Measurements from ENCODE around the gene NSFL1C. TPM values are rescaled to one million over a fixed set of nuclear protein-coding genes. Genes with fewer than 3 reads are reported as not detected.
"Not testable (repeated sequence)": the region's sequence is repeated elsewhere in the genome, so short reads cannot be mapped to it uniquely, and the experiment has no call there.

The NSFL1C gene
- total RNA-seq, 1 donor from 2014 or later = 28.8 TPM

DNA sequence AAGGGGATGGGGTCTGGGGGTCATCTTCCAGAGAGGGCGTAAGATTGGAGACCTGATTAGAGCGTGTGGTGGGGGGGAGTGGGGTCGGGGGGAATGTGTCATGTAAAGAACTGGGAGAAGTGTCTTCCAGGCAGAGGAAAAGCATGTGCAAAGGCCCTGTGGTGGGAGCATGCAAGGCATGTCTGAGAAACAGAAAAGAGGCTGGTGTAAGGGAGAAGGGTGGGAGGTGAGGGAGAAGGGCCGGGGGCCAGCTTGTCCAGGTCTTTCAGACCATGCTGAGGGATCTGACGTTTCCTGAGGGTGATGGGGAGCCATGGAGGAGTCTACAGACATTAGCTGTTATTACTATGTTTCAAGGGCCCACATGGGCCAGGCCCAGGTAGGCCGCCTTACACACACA lies 43.4 kb downstream of the NSFL1C start:
- no peak for DNase-seq

DNA sequence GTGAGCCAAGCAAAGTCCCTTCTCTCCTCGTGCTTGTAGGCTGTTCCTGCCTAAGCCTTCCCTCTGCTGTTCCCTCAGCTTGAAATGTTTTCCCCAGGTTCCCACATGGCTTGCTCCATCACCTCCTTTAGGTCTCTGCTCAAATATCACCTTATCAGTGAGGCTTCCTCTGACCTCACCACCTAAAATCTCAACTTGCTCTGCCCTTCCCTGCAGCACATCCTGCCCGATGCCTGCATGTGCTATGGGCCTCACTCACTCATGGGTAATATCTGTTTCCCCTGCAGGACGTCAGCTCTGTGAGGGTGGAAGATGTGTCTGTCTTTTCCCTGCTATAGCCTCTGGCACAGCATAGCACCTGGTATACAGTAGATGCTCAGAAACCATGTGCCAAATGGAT lies 43.9 kb downstream of the NSFL1C start:
- DNase-seq = no peak

DNA sequence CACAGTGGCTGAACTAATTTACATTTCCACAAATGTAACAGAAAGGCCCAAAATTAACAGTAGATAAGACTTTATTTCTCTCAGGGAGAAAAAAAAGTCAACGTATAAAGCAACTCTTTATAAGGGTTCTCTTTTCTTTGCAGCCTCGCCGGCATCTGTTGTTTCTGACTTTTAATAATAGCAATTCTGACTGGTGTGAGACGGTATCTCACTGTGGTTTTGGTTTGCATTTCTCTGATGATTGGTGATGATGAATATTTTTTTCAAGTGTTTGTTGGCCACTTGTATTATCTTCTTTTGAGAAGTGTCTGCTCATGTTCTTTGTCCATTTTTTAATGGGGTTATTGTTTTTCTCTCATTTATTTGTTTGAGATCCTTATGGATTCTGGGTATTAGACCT lies 46.6 kb downstream of the NSFL1C start:
- no peak for DNase-seq

DNA sequence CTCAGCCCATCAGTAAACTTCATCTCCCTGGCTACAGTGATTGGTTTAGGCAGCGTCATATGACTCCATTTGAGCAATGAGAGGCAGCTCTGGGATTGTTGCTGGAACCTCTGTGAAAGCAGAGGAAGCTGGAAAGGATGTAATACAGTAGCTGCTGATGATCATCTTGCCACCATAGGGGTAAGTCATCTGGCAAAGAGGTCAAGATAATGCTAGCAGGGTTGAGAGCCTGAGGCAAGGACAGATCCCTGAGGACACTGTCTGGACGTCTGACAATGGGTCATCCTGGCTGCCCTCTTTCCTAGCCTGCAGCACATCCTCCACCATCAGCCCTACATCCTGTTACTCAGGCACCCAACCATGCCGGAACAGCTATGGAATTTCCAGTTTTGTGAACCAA lies 48.3 kb downstream of the NSFL1C start:
- peak; percentile 75 for DNase-seq

DNA sequence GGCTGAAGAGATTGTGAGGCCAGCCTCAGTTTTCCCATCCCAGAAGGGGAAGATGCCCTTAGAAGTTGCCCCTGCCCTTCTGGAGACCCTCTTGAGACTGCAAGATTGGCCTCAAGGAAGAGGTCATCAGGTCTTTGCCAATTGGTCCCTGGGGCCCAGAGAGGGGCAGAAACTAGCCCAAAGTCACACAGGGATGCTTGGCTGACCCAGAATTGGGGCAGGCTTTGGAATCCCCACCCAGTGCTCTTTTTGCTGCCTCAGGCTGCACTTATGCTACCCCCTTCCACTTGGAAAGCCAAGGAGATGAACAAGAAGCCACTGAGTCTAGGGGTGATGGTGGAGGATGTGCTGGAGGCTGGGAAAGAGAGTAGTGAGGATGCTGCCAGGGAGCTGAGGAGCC lies 48.9 kb downstream of the NSFL1C start:
- DNase-seq = no peak

DNA sequence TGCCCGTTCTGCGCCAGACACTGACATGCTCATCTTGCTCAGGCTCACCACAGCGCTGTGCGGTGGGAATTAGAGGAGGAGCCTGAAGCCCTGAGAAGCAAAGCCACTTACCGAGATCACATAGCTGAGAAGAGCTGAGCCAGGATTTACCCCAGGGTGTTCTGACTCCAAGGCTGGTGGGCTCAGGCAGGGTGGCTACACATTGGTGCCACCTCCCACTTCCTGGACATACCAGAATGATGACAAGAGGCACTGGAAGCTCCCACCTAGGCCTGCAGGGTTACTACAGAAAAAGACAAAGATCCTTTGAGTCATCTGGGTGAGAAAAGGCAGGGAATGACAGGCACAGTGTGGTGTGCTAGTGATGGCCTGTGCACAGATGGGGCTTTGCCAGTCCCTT lies 49.4 kb downstream of the NSFL1C start:
- peak; percentile 22 for DNase-seq

DNA sequence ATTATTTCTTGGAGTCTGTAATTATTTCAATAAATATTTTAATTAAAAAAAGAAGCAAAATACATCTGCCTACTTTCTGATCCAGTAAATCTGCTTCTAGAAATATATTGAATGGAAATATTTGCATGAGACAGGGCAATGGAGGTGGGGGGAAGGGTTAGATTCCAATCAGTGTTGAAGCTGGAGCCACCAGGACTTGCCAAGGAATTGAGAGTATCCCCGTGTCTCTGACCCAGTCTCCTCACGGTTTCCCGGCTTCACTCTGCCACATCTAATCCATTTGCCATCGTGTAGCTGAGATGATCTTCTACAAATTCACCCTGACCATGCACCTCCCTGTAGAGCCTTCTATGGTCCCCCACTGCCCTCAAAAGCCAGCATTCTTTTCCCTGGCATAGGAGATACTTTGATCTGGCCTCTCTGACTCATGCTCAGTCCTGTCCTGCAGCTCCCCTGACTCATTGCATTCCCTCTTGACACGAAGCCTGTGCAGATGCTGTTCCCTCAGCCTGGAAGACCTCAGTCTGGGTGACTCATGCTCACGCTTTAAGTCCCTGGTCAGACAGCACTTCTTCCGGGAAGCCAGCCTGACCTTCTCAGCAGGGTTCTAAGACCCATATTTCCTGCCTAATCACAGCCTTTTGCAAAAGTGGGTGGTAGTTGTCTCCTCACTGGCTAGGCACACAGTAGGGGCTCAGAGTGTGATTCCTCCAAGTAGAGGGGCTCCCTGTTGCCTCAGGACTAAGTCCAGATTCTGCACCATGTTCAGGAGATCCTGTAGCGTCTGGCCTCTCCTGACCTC lies 50.8 kb downstream of the NSFL1C start:
- peak; percentile 76 for DNase-seq

DNA sequence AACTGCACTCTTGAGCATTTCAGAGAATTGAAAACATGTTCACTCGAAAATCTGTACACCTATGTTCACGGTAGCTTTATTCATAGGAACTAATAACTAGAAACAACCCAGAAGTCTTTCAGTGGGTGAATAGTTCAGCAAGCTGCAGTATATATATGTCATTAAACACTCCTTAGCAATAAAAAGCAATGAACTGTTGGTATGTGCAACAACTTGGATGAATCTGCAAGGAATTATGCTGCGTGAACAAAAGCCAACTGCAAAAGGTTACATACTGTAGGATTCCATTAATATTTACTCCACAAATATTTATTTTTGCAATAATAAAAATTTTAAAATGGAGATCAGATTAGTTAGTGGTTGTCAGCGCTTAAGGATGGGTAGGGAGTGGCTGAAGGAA lies 51.7 kb downstream of the NSFL1C start:
- DNase-seq = no peak

DNA sequence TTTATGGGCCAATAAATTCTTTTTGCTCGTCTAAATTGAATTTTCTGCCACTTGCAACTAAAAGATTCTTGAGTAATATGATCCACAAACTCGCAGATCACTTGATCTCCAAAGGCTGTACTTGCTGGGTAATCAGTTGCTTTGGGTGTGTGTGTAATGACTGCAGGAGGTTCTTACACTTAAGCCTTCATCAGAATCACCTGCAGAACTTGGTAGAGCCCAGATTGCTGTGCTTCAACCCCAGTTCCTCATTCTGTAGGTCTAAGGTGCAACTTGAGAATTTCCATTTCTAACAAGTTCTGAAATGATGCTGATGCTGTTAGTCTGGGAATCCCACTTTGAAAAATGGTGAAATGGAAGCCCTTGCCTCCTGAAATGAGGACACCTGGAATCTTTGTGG lies 60.8 kb downstream of the NSFL1C start:
- no peak for DNase-seq

DNA sequence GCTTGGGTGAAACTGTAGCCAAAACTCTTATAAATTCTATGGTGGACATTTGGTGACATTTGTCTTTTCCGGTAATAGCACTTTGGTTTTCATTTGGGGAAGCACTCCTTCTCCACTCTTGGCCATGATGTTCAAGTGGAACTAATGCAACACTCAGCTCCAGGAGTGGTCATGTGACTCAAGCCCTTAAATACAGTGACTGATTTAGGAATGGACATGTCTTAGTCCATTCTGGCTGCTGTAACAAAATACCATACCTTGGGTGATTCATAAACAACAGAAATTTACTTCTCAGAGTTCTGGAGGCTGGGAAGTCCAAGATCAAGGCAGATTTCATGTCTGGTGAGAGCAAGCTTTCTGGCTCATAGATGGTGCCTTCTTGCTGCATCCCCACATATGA lies 63.0 kb downstream of the NSFL1C start:
- DNase-seq = no peak

DNA sequence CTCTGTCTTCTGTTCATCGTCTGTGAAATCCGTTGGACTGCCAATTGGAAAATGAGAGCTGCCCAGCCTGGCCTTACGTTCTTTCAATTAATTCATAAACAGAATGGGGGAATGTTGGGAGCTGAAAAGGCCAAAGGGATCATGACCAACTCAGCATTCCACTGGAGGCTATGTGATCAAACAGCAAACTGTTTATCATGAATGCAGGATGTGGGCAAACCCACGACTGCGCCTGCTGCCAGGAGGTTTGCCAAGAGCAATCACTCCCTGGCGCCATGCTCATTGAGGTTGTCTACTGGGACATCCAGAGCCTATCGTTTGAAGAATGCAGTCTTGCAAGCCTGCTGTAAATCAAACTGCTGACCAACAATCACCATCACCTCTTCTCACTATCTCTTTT lies 64.5 kb downstream of the NSFL1C start:
- DNase-seq = no peak

DNA sequence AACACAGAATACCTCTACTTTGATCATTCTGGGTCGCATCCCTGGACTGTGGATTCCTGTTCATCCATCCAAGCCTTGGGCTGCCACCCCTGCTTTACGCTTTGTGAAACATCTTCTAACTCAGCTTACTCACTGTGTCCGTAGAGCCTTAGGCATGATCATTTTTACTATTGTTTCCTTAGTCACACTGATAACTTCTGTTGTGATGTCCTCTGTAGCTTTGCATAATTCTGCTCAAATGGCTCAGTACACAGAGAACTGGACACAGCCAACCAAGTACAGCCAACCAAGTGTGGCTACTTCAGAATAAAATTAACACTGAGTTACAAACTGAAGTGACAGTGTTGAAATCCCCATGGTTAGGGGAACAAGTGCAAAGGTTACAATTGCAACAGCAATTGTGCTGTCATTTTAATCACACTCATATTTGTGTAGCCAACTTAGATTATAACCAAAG lies 65.2 kb downstream of the NSFL1C start:
- DNase-seq = no peak

DNA sequence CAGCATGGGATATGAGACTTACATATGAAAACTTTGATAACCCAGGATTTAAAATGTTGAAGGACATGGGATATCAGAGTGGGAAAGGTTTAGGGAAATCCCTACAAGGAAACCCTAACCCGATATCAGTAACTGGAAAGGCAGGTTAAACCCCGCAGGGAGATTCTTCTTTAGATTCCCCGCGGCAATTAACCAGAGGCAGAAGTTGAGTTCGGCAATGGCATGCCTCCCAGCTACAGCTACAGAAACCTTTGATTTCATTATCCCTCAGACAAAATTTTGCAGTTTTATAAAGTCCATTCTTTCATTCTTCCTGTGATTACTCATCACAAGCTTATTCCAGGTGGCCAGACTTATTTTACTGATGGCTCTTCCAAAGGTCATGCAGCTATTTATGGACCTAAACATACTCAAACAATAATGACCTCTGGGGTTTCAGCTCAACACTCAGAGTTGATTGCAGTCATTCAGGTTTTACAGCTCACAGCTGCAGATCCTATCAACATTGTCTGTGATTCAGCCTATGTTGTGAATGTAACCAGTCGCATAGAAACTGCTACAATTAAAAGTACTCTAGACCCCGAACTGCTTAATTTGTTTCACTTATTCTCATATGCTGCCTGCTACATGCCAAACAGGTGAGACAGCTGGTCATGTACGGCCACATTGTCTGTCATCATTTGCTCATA lies 66.8 kb downstream of the NSFL1C start:
- DNase-seq = peak; percentile 93

DNA sequence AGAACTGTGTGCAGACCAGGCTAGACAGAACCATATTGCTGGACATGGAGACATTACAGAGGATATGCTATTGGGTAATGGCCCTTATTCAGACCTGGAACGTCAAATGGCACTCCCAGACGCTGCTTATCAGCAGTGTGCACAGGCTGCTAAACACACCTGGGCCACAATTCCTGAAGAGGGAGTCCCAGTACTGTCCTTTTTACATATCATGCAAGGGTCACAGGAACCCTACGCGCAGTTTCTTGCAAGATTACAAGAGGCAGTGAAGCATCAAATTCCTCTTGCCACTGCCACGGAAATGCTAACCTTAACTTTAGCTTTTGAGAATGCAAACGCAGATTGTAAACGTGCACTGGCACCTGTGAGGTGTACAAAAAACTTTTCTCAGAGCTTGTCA lies 68.5 kb downstream of the NSFL1C start:
- DNase-seq = not testable (repeated sequence)

DNA sequence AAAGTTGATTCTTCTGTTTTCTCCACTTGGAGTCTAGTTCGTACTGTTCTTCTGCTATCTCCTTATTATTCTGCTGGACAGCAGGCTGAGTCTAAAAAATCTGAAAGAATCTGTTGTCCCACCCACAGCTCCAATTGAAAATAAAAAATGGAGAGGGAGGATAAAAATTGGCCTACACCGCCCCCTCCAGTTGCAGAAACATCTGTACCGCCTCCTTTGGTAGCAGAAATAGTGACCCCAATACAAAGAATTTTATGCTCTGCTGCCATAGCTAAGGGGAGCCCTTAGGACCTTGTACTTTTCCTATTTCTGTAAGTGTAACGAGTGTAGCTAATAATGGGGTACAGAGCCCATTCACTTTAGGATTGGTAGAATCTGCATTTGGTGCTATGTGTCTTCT lies 68.9 kb downstream of the NSFL1C start:
- DNase-seq = no peak

DNA sequence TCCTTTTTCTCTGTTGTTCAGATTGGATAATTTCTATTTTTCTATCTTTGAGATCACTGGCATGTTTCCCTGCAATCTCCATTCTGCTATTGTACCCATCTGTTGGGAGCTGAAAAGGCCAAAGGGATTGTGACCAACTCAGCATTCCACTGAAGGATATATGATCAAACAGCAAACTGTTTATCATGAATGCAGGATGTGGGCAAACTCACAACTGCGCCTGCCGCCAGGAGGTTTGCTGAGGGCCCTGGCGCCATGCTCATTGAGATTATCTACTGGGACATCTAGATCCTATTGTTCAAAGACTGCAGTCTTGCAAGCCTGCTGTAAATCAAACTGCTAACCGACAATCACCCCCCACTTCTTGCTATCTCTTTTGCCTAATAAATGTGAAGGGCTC lies 69.9 kb downstream of the NSFL1C start:
- peak; percentile 56 for DNase-seq

DNA sequence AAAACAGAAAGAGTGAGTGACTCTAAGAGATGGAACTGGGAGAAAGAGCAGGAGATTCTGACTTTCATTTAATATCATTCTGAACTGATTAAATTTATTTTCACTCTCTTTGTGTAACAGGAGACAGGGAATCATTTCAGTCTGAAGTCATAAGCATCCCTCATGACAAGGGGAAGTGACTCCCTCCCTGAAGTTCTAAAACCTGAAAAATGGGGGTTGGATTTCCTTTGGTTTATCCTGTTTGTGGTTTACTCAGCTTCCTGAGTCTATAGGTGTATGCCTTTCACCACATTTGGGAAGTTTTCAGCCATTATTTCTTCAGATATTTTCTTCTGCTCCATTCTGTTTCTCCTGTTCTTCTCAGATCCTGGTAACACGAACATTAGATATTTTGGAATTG lies 70.4 kb downstream of the NSFL1C start:
- DNase-seq = peak; percentile 89

DNA sequence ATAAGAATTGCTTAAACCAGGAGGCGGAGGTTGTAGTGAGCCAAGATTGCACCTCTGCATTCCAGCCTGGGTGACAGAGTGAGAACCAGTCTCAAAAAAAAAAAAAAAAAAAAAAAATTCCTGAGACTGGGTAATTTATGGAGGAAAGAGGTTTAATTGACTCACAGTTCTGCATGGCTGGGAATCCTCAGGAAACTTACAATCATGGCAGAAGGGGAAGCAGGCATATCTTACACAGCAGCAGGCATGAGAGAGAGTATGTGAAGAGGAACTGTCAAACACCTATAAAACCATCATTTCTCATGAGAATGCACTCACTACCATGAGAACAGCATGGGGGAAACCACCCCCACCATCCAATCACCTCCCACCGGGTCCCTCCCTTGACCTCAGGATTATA lies 72.0 kb downstream of the NSFL1C start:
- no peak for DNase-seq

DNA sequence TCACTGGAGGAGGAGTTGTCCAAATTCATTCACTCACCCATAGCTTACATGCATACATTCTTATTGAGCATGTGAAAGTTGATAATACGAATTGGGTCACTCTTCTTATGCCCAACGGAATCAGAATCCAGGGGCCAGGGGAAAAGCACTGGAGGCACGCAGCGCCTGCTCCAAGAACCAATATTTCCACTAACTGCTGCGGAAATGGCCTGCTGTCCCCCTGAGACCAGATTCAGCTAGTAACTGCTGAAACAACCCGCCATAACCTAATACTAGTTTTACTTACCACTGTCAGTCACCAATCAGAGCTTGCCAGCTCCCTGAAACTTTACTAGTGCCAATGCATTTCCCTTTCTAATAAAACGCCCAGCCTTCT lies 73.2 kb downstream of the NSFL1C start:
- DNase-seq = no peak

DNA sequence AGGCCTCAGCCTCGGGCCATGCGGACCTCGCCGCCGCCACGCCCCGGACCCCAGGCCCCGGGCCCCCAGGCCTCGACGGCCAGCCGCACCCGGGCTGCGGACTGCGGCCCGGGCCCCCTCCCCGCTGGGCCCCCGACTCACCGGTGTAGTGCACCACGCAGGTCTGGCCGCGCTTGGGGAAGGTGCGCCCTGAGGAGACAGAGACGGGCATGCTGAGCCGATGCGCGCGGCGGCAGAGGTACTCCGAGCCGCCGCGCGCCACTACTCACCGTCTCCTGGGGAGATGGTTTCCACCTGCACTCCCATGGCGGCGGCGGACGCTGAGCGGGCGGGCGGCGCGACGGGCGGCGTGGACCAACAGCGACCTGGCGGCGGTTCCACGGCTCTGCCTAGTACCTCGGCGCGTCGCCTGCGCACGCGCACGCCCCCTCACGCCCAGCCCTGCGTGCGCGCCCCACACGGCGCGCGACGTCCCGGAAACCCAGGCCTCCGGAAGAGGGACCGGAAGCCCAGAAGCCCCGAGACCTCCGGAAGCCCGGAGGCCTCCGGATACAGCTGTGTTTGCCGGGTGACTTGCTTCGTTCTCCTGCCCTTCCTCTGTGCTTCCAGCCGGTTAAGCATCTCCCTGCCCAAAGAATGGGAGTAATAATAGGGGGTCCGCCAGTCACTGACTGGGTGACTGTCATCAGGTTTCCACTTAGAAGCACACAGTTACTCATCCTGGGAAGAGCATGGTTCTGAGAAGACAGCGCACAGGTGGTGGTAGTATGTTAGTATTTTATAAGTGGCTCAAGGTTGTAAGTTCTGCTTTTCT lies 73.7 kb downstream of the NSFL1C start, which contains the start of gene FKBP1A:
Gene FKBP1A (minus strand): TSS at position 362 of the 814 bp plus-strand sequence. CDS start 56 bp downstream, at position 306.
- DNase-seq = peak; percentile 93

DNA sequence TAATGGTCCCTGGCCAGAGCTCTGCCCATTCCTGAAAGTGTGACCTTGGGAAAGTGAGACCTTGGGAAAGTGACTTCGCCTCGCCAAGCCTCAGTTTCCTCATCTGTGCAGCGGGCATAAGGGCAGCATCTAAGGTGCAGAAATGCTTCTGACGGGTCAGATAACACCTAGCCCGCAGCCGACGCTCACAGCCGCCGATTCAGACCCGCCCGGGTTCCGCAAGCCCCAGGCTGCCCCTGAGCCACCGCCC lies 74.3 kb downstream of the NSFL1C start:
- DNase-seq = no peak
